ENCODE results near the gene TNS2. TPM values are rescaled to one million over a fixed set of nuclear protein-coding genes. Genes with fewer than 3 reads are reported as not detected.

TNS2 gene
- total and polyA plus RNA-seq, 9 of the 15 experiments (the other 6 are each of a cell fraction or from before 2014, with no cell fraction given), result 0.28 to 3.1 (median 1.2) TPM; not detected in 1

GRCh38 chr12:53079226-53080117 lies 29.6 kb downstream of the TNS2 start, which contains the start of gene SPRYD3 (continued):
- no peak for TF ChIP-seq POU5F1 (IDR thresholded peaks at IDR 0.05; ENCODE audit: borderline replicate concordance, low read depth, low read length, partially characterized antibody)
- TF ChIP-seq ZNF165 (CRISPR knock-in tag; IDR thresholded peaks at IDR 0.05; ENCODE audit: borderline replicate concordance), result peak; percentile 69; the same call in 1 of the 2 replicates
- TF ChIP-seq ZNF76 (CRISPR knock-in tag; IDR thresholded peaks at IDR 0.05; ENCODE audit: borderline replicate concordance), result 0 out of 2 replicates have a peak, but pooled peaks have one; percentile 53
- no peak for TF ChIP-seq NCOR1 (IDR thresholded peaks at IDR 0.05)
- TF ChIP-seq JUND (IDR thresholded peaks at IDR 0.05; ENCODE audit: borderline replicate concordance, low read depth, low read length), result 0 out of 2 replicates have a peak, but pooled peaks have one; percentile 25
- no peak for TF ChIP-seq JUND (tag; IDR thresholded peaks at IDR 0.05; ENCODE audit: borderline replicate concordance, low read depth, low read length)
- TF ChIP-seq RHOXF2B (CRISPR knock-in tag; conservative IDR thresholded peaks at IDR 0.05), result no peak
- no peak for TF ChIP-seq HNRNPUL1 (IDR thresholded peaks at IDR 0.05; ENCODE audit: low read length)
- TF ChIP-seq GTF3C2 (IDR thresholded peaks at IDR 0.05; ENCODE audit: borderline replicate concordance, extremely low read depth, insufficient read length), result no peak
- peak; percentile 75; the same call in 1 of the 2 replicates for TF ChIP-seq ELF2 (CRISPR knock-in tag; IDR thresholded peaks at IDR 0.05)
- TF ChIP-seq PRDM10 (IDR thresholded peaks at IDR 0.05; ENCODE audit: partially characterized antibody), result peak; percentile 33
